ENCODE measurements around the gene MRGPRE. TPM values are rescaled to one million over a fixed set of nuclear protein-coding genes. Genes with fewer than 3 reads are reported as not detected.

MRGPRE gene
- polyA plus RNA-seq, 4 donors = not detected

DNA sequence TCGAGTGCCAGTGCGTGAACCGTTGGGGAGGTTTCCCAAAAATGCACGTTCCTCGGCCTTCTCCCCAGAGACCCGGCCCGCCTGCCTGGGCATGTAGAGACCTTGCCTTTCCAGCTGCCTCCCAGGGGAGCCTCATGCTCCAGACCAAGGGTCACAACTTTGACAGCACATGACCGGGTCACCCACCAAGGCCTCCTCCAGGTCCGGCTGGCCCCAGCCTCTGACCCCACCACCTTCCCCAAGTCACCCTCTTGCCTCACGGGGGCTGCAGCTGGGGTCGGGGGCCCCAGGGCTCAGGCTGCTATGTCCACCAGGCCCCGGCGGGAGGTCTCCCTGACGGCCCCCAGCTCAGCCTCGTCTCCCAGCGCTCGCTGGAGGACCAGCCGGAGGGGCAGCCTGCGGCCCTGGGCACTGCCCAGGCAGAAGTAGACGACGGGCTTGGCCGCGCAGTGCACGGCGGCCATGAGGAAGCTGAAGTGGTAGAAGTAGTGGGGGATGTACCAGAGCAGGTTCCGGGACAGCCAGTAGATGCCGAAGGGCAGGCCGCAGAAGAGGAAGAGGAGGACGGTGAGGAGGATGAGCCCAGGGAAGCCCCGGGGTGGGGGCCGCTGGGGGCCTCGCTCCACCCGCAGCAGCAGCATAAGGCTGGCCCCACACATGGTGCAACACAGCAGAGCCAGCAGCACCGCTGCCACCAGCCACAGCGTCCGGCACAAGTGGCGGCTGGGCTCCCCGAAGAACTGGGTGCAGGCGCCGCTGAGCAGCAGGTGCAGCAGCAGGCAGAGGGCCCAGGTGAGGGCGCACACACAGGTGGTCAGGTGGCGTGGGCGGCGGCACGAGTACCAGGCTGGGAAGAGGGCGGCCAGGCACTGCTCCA is 4.4 kb downstream of the MRGPRE start:
- DNase-seq (ENCODE audit: low read depth in 4 of 4, low spot score in 3 of 4) = no peak

DNA sequence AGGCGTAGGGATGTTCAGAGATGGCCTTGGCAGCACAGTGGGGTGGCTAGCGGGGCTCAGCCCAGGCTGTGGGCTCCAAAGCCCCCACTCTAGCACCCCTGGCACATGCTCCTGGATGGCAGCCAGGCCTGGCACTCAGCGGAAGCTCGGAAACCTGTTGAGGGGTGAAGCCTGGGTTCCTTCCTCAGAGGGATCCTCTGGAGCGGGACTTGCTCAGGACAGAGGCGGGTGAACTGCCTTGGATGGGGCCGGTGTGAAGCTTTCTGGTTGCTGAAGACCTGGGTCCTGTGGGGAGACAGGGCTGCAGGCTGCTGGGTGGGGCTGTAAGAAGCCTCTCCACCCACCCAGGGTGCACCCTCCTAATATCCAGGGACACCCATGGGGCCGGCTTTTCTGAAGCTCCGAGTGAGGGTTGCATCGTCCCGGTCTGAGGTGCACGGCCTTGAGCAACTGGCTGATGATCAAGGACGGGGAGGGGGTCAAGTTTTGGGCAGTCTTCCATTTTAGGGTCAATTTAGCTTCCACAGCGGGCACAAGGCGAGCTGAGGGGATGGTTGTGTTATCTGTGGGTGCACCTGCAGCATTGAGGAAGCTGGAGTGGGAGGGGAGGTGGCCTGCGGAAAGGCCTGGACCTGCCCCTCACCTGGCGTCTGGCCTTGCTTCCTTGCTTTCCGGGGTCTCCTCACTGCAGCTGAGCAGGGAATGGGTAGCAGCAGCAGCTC is 5.2 kb downstream of the MRGPRE start:
- no peak for DNase-seq (ENCODE audit: low read depth in 4 of 4, low spot score in 3 of 4)

DNA sequence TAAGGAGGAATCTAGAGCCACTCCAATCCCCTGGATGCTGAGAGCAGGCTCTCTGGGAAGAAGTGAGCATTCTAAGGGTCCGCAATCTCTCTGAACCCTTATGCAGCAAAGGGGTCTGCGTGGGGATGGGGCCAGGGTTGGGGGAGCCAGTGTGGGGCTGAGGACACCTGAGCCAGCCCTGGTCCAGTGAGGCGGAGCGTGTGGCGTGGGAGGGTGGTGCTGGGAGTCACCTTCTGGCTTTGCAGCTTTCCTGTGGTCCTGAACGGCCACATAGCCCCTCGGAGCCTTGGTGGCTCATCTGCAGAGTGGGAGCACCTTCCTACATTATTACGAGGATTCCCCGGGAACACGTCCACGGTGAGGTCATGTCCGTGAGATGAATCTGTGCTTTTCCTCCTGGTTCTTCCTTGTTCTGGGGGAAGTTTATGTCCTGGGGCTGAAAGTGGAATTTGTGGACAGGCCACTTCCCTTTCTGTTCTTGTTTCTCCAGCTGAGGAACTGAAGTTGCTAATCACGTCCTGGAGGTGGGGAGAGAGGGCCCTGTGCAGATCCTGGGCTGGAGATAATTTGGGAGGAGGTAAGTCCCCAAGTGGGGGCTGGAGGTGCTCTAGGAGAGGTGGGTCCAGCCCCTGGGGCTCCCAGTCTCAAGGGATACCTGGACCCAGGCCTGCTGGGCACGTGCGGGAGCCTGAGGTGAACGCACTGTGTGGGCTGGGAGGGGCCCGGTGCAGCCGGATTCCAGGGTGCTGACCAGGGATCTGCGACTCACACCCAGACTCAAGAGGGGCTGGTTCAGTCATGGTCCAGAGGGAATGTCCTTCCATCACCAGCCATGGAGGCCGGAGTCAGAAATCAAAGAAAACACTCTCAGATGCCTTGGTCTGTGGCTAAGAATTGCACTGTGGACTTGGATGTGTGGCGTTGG is 6.1 kb downstream of the MRGPRE start:
- DNase-seq (ENCODE audit: low read depth in 4 of 4, low spot score in 3 of 4) = no peak

DNA sequence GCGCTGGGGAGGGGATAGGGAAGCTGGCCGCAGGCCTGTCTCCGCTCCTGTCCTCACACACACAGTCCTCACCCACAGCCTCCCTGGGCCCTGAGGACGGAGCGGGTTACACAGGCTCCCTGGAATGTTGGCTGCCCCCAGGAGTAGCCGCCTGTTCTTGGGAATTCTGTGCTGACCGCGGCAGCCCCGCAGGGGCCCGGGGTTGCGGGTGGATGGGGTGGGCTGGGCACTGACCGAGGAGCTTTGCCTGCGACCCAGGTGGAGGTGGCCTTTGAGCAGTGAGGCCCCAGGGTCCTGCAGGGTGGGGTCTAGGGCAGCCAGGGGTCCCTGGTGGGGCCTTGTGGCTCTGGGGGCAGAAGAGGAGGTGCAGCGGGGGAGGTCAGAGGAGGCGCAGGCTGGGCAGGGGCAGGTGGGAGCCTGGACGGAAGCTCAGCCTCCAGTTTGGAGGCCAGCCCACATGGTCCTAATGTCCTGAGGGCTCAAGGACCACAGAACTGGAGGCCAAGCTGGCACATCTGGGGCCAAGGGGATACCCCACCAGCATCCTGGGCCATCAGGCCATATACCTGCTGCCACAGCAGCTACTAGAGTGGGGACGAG is 7.0 kb downstream of the MRGPRE start:
- DNase-seq (ENCODE audit: low read depth in 4 of 4, low spot score in 3 of 4) = no peak

DNA sequence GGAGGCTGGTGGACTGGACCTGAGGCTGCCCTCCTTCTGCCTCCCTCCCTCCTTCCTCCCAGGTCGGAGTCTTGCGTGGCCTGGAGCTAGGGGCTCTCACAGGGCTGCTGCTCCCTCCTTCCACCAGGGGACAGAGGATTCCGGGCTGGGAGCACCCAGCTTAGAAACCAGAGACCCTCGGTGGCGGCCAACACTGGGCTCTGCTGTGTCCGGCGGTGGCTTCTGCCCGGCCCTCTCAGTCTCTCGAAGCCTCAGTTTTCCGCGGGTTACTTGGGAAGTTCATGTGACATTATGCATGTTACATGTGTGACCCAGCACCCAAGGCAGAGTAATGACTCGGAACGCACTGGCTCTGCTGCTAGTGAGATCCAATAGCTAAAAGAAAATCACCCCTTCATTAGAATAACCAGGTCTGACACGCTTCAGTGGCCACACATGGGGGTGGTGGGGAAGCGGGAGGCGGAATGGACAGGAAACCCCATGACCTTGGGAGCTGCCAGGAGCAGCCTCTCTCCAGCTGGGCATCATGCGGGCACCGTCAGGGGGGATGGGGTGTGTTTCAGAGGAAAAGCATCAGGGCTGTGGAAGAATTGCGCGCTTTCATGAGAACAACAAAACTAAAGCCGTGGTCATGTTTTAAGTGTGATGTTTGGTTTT is 7.7 kb downstream of the MRGPRE start:
- peak in 3 of 4 donors; percentile 34 to 44 (median 37) for DNase-seq (ENCODE audit: low read depth in 4 of 4, low spot score in 3 of 4)

DNA sequence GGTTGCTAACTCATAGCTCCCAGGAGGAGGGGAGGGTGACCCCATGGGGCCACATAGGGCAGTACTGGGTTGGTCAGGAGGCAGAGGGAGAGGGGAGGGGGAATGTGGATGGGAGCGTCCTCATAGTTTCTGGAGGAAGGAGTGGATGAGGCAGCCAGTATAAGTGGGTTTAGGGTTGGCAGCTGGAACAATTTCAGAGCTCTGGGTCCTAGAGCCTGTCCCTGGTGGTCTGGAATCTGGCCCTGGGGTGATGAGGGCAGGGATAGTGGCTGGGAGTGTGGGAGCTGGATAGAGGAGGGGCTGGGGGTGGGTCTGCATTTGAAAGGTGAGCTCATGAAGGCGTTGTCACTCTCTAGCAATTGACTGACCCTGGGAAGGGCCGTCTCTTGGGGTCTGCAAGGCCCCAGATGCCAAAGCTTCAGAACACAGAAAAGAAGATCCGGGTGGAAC is 8.3 kb downstream of the MRGPRE start:
- DNase-seq (ENCODE audit: low read depth in 4 of 4, low spot score in 3 of 4) = no peak

DNA sequence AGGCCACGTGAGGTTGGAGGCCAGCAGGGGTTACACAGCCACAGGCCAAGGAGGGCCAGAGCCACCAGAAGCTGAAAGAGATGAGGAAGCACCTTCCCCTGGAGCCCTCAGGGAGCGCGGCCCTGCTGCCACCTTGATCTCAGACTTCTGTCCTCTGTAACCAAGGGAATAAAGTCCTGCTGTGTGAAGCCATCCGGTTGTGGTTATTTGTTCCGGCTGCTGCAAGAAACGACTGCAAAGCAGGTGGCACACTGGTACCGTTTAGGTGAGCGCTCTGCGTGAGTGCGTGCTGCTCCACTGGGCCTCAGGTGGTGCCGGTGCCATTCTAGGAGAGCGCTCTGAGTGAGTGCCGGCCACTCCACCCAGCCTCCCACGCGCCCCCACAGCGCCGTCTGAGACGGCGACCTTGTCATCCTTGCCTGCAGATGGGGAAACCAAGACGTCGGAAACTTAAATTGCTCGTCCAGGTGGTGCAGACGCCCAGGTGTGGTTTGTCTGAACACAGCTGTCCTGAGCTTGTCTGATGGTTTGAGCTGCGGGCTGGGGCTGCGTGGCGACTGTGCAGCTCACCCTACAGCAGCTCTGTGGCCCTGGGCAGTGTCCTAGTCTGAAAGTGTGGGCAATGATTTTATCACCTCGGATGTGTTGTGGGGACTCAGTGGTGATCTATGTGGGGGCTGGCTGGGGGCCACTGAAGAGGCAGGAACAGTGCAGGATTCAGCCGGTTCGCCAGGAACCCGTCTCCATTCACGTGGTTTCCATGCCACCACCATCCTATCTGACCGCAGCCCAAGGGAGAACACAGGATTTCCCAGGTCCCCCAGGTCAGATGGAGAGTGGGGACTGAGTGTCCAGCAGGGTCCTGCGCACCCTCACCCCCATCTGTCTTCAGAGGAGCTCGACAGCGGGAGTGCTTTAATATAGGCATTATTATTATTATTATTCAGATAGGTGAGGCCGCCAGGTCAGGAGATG is 9.0 kb downstream of the MRGPRE start:
- no peak for DNase-seq (ENCODE audit: low read depth in 4 of 4, low spot score in 3 of 4)

DNA sequence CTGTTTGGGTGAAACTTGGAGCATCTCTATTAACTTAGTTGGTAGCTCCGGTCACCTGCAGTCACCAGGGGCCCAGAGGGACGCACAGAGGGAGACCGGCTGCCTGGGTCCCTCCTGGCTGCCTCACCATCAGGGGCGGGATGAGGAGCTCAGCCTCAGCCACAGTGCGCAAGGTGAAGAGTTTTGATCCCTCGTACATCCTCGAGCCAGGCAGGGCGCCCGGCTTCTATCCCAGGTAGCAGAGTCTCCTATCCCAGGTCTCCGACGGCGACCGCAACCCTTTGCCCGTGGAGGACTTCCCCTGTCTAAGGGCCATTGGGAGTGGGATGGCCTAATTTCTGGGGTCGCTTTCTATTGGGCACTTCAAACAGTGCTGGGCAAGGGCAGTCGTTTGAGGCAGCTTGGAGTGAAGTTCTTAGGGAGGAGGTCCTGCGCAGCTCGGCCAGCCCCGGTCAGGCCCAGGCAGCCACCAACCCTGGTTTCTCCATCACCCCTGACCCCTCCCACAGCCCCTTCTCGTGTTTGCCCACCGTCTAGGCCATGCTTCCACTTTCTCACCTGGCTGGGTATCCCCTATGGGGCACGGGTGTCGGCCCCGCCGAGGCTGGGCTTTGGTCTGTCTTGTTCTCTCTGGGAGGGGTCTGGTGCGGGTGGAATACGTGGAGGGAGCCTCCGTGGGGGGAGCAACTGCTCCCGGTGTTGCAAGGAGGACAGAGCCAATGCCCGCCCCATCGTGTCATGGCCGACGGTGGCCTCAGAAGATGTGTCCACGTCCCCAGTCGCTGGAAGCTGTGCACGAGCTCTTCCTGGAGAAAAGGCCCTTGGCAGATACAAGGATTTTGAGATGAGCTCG is 10.0 kb downstream of the MRGPRE start:
- no peak for DNase-seq (ENCODE audit: low read depth in 4 of 4, low spot score in 3 of 4)

DNA sequence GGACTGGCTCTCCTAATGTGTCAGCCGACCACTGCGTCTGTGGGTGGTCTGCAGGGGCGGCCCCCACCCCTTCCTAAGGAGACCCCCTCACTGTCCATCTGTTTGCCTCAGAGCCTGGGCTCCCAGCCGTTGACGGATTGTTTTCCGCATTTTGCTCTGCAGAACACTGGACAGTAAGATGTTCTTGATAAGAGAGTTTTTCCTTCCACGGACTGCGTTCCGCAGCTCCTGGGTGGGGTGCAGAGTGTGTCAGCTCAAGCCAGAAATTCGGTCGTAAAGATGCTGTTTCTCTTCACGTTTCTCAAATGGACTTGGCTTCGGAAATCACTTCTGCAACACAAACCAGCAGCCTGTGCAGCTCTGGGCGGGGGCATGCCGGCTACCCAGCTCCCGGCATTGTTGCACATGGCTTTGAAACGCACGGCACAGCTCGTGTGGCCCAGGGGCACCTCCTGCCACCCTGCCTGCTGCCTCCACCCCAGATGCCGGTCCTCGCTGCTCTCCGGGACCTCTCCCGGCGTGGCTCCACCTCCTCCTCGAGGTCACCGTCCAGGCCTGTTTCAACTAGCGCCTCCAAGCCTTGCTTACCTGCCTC is 10.7 kb downstream of the MRGPRE start:
- no peak for DNase-seq (ENCODE audit: low read depth in 4 of 4, low spot score in 3 of 4)

DNA sequence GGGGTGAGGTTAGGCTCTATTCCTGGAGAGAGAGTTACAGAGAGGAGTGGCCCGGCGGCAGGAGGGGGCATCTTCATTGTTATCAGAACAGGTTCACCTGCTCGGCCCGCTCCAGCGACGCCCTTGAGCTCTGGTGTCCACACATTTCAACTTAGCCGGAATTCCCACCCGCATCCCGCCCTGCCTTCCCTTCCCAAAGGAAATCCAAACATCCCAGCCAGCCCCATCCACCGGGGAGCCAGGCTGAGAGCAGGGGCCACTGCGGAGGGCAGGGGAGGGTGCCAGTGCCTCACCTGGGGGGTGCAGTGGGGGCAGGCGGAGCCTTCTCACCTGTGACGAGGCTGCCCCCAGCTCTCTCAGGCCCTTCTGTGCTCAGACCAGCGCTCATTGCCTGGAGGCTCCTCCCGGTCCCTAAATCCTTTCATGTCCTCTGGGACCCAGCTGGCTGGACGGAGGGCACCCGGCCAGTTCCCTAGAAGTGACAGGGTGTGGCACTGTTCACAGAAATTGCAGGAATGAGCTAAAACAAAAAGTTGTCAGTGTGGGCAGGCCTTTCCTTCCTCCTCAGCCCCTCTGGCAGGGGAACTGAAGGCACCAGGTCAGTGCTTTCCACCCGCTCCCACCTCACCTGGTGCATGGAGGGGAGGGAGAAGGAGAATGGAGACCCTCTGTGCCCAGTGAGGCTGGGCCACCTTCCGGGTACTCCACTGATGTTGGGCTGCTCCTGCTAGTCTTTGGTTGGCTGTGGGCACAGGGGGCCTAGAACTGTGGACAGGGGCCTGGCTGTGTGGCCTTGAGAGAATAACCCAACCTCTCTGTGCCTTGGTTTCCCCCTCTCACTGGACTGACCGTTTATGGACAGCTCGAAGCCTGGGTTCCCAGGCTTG is 11.5 kb downstream of the MRGPRE start:
- DNase-seq (ENCODE audit: low read depth in 4 of 4, low spot score in 3 of 4) = no peak

DNA sequence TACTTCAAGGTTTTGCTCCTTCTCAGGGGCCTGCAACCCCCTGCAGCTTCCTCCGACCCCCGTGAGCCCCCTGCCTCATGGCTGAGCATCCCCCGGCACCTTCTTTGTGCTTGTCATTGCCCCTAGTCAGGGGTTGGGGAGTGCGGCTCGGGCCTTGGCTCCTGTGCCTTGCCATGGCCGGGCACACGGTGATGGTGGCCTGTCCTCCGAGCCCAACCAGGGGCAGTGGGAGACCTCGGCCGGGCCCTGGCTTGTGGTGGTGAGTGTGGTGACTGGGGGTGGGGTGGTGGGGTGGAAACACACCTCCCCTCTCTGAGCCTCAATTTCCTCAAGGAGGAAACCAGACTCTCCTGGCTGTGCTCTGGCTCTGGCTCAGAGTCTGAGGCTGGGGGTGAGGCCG is 12.1 kb downstream of the MRGPRE start:
- DNase-seq (ENCODE audit: low read depth in 4 of 4, low spot score in 3 of 4) = no peak

DNA sequence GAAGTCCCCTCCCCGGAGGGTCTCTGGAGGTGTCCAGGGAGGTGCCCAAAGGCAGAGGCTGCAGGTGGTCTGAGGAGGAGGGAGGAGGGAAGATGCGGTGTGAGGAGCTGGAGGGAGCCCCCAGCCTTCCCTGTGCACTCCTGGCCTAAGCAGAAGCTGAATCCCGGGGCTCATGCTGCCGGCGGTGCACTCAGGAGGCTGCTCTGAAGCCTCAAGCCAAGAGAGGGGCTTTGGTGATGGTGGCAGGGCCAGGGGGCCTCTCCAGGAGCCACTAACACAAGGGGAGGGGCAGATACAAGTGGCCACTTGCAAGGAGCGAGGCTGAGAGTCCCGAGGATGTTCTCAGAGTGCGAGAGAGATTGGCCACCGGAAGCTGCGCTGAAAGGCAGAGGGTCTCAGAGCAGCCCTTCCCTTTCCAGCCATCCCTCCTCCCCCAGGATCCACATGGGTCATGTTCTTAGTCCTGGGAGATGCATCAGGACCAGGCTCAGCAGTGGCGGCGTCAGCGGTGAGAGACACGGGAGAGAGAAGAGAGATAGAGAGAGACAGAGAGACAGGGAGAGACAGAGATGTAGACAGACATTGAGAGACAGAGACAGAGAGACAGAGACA is 12.8 kb downstream of the MRGPRE start:
- no peak for DNase-seq (ENCODE audit: low read depth in 4 of 4, low spot score in 3 of 4)

DNA sequence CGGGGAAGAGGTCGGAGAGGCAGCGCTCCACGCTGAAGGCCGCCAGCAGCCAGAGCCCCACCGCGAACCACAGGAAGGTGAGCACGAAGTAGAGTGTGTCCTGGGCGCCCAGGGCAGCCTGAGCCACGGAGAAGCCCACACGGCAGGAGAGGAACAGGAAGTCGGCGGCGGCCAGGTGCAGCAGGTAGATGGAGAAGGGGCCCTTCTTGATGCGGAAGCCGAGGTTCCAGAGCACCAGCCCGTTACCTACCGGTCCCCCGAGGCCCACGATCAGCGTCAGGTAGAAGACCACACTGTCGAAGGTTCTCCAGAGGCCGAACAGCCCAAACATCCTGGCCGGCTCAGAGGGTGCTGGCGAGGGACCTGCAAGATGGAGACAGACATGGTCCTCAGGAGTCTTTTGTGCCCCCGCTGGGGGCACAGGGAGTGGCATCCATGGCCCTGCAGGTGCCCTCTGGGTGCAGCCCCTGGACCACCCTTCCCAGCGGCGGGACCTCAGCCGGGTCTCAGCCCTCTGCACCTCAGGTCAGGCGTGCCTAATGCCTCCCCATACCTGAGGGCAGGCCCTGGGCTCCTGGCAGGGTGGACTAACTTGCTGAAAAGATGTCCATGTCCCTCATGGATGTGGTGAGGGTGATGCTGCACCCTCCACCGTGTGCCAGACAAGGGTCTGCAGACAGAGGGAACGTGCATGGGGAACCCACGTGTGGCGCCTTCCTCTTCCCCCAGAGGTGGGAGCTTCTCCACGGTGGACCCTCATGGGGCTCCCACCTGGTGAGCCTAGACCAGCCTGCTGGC is 13.5 kb downstream of the MRGPRE start, which contains the start of gene MRGPRG:
TSS of gene MRGPRG (minus strand) at position 331 of the 798 bp plus-strand sequence. CDS start at position 331, 0 bp downstream.
- no peak for DNase-seq (ENCODE audit: low read depth in 4 of 4, low spot score in 3 of 4)

DNA sequence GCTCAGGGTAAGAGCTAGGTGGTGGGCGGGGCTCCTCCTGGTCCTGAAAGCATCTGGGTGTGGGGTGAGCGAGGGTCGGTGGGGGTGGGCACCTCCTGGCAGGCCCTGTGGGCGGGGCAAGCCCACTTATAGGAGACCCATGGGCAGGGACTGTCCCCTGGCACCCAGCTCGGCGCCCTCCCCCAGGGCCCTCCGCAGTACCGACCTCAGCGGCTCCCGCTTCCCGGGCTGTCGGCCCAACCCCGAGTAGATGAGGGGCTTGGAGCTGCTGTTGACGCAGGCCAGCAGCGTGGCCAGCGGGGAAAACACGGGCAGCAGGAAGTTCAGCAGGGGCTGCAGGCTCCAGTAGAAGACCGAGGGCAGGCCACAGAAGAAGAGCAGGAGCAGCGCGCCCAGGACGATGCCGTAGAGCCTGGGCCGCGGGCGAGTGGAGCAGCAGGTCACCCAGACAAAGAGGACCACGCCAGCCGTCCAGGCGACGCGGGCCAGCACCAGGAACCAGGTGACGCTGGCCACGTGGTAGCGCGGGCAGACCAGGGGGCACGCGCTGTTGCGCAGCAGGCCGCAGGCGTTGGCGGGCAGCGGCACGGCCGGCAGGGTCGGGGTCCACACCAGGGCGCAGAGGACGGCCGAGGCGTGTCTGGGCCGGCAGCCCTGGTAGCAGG is 14.3 kb downstream of the MRGPRE start:
- DNase-seq (ENCODE audit: low read depth in 4 of 4, low spot score in 3 of 4) = no peak
